ENCODE measurements around the gene RPUSD1.

Gene RPUSD1

GRCh38 chr16:819336-820043 is 31.3 kb upstream of the RPUSD1 start:
- DNase-seq (ENCODE audit: extremely low read depth in 1 of 2, low read depth in 1 of 2): no peak

GRCh38 chr16:818592-818991 is 30.4 kb upstream of the RPUSD1 start:
- no peak for DNase-seq (ENCODE audit: extremely low read depth in 1 of 2, low read depth in 1 of 2)

GRCh38 chr16:818132-818531 is 30.0 kb upstream of the RPUSD1 start:
- no peak for DNase-seq (ENCODE audit: extremely low read depth in 1 of 2, low read depth in 1 of 2)

DNA sequence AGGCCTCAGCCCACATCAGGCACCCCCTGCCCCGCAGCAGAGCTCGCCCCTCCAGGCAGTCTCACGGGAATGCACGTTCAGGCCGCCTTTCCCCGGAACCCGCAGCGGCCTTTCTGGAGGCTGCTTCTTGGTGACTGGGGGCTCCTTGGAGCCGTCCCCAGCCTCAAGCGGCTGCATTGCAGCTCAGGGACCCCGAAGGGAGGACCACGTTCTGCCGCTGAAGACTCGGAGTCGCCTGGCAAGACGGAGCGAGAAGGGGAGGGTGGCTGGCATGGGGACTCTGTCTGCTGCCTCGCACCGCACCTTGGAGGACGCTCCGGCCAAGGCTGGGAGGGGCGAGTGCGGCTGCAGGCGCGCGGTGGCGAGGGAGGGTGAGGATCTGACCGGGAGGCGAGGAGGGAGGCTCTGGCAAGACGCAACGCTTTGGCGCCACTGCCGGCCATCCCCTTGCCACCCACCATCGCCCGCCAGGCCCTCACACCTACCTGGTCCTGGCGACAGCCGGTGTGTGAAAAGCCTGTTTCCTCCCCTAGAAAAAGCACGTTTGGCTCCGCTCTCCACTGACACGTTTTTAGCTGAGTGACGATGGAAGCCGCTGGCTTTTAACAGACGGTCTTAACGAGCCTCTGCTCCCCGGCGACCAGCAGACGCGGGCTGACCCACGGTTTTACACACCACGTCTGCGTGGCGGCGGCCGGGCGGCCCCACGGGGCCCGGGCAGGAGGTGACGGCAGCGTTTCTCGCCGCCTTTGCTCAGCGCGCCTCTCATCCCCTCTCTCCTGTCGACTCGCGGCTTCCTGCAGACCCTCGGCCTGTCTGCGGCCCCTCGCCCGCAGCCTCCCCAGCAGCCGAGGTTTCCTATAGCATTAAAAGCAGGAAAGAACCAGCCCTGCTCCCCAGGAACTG is 29.1 kb upstream of the RPUSD1 start:
- no peak for DNase-seq (ENCODE audit: extremely low read depth in 1 of 2, low read depth in 1 of 2)

GRCh38 chr16:815861-816260 is 27.7 kb upstream of the RPUSD1 start:
- DNase-seq (ENCODE audit: extremely low read depth in 1 of 2, low read depth in 1 of 2): no peak

GRCh38 chr16:814974-815373 is 26.8 kb upstream of the RPUSD1 start:
- no peak for DNase-seq (ENCODE audit: extremely low read depth in 1 of 2, low read depth in 1 of 2)

GRCh38 chr16:813916-814412 is 25.8 kb upstream of the RPUSD1 start:
- no peak for DNase-seq (ENCODE audit: extremely low read depth in 1 of 2, low read depth in 1 of 2)

DNA sequence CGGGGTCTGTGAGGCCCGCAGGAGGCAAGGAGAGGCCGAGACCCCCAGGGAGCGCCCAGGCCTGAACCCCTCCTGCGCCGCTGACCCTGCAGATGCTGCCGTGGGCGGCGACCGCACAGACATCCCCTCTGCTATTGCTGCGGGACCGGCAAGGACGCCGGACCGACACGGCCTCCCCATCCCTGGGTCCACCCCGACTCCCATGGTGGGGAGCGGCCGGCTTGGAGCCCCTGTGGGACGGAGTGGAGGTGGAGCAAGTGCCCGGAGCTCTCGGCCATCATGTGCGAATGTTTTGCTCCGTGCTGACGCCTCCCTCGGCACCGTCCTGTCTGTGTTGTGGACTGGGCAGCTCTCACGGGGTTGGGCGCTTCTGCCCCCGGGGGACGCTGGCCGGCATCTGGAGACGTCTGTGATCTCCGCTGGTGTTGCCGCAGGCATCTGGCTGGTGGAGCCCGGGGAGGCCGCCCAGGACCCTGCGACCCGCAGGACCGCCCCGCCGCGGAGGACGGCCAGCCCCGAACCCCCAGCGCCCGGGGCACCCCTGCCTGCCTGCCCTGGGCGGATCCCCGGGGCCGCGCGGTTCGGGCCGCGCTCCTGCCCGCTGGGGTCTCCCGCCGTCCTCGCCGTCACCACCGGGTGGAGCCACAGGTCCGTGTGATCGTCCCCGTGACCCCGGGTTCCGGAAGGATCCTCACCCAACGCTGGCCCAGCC is 25.2 kb upstream of the RPUSD1 start:
- DNase-seq (ENCODE audit: extremely low read depth in 1 of 2, low read depth in 1 of 2): peak in 1 of 2 donors; percentile 17

DNA sequence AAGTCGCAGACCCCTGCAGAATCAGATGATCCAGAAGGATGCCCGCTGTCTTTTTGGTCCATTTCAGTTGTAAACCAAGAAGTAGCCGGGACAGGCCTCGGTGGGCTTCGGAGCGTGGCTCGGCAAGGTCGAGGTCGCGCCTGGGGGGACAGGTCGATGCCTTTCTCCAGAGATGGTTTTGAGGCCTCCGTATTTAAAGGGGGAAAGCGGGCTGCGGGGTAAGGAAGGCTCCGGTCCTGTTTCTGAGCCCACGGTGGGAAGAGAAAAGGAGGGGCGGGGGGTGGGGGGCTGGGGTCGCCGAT is 19.9 kb upstream of the RPUSD1 start:
- DNase-seq (ENCODE audit: extremely low read depth in 1 of 2, low read depth in 1 of 2): no peak

GRCh38 chr16:807347-808084 is 19.3 kb upstream of the RPUSD1 start:
- peak; percentile 78 to 81 for DNase-seq (ENCODE audit: extremely low read depth in 1 of 2, low read depth in 1 of 2)

GRCh38 chr16:805474-805873 is 17.3 kb upstream of the RPUSD1 start:
- no peak for DNase-seq (ENCODE audit: extremely low read depth in 1 of 2, low read depth in 1 of 2)

GRCh38 chr16:804193-805048 is 16.2 kb upstream of the RPUSD1 start:
- no peak for DNase-seq (ENCODE audit: extremely low read depth in 1 of 2, low read depth in 1 of 2)

GRCh38 chr16:803754-804080 is 15.5 kb upstream of the RPUSD1 start:
- no peak for DNase-seq (ENCODE audit: extremely low read depth in 1 of 2, low read depth in 1 of 2)

GRCh38 chr16:802914-803753 is 15.0 kb upstream of the RPUSD1 start:
- DNase-seq (ENCODE audit: extremely low read depth in 1 of 2, low read depth in 1 of 2): no peak

GRCh38 chr16:802461-802860 is 14.3 kb upstream of the RPUSD1 start:
- no peak for DNase-seq (ENCODE audit: extremely low read depth in 1 of 2, low read depth in 1 of 2)

GRCh38 chr16:801584-802363 is 13.6 kb upstream of the RPUSD1 start:
- DNase-seq (ENCODE audit: extremely low read depth in 1 of 2, low read depth in 1 of 2): no peak

GRCh38 chr16:800834-801511 is 12.8 kb upstream of the RPUSD1 start:
- no peak for DNase-seq (ENCODE audit: extremely low read depth in 1 of 2, low read depth in 1 of 2)
